ENCODE data around the gene TWIST2. TPM values are rescaled to one million over a fixed set of nuclear protein-coding genes. Genes with fewer than 3 reads are reported as not detected.

Gene TWIST2
- polyA plus RNA-seq, 3 donors: 0.43 to 0.49 (median 0.43) TPM

DNA sequence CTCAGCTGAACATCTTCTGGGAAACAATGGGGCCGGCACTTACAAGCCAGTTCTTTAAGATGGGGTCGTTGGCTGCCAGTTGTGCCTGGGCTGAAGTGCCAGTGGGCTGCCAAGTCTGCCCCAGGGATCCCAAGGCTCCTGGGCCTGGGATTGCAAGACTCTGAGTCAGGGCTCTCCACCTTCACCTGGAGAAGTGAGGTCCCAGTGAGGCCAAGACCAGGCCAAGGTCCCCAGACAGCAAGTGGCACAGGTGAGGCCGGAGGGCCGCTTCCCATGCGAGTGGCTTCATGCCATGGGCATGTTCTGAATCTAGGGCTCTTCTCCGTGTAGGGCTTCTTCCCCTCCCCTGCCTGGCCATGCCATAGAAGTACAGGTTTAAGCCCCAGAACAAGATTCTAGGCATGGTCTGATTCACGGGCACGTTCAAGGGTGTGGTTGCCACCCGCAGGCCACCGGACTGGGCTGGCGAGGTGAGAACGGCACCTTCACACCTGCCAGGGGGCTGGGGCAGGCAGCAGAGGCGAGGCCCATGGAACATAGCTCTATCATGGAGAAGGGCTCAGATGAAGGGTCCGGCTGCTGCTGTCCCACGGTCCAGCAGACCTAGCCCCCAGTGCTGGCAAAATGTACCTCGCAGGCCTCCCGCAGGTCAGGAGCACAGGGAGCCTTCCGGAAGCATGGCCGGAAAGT, 36.4 kb downstream of the TWIST2 start:
- Mint-ChIP-seq H3K4me3 (no peak overlapping the region), H3K27me3 (ENCODE audit: low read depth in 3 of 3) (peaks cover 7 to 15% (median 8%) of the 10 kb centered on the region in 3 donors), H3K27ac (no peak overlapping the region), H3K4me1 (no peaks in the 10 kb centered on the region), H3K36me3 (no peaks in the 10 kb centered on the region), H3K9me3 (peaks cover 0 to 2% (median 0%) of the 10 kb centered on the region in 7 donors)
- no peaks in the 10 kb centered on the region for H3K79me2 ChIP-seq (ENCODE audit: insufficient read depth, low read length)
- WGBS (ENCODE audit: insufficient coverage): 82% methylated on average over 18 of the region's 19 CpGs
- no peaks in the 10 kb centered on the region for H3K36me3 ChIP-seq (replicated peaks in 1 of 2; ENCODE audit: control insufficient read depth in 1 of 2, insufficient read depth in 2 of 2, low read length in 2 of 2)
- H3K4me3 ChIP-seq (replicated peaks in 1 of 3; ENCODE audit: low read depth in 2 of 3, low read length in 3 of 3): no peak overlapping the region
- no peak overlapping the region for H3K27ac ChIP-seq (ENCODE audit: low read depth in 1 of 2, low read length in 2 of 2)
- H3K4me2 ChIP-seq (replicated peaks; ENCODE audit: extremely low read depth, low read length, poor library complexity, severe bottlenecking): no peak overlapping the region
- no peak overlapping the region for H2AFZ ChIP-seq (ENCODE audit: insufficient read depth, low read depth, low read length, poor library complexity, severe bottlenecking)
- no peaks in the 10 kb centered on the region for H4K20me1 ChIP-seq (ENCODE audit: insufficient read depth, low read length)
- no peak overlapping the region for H3K9ac ChIP-seq (ENCODE audit: insufficient read depth, low read length, poor library complexity, severe bottlenecking)
- intact Hi-C loops (cut with micrococcal nuclease): no loop called here
- no peak for DNase-seq
- no peaks in the 10 kb centered on the region for H3K4me1 ChIP-seq (ENCODE audit: control insufficient read depth in 1 of 2, insufficient read depth in 2 of 2, low read length in 2 of 2)
- H3K27me3 ChIP-seq (ENCODE audit: control insufficient read depth in 2 of 2, insufficient read depth in 2 of 2, low read length in 2 of 2): peaks cover 0 to 2% of the 10 kb centered on the region in 2 donors
- no peaks in the 10 kb centered on the region for H3K9me3 ChIP-seq (replicated peaks in 1 of 2; ENCODE audit: control insufficient read depth in 1 of 2, insufficient read depth in 1 of 2, low read length in 2 of 2)
- TF ChIP-seq, protein P1, sequence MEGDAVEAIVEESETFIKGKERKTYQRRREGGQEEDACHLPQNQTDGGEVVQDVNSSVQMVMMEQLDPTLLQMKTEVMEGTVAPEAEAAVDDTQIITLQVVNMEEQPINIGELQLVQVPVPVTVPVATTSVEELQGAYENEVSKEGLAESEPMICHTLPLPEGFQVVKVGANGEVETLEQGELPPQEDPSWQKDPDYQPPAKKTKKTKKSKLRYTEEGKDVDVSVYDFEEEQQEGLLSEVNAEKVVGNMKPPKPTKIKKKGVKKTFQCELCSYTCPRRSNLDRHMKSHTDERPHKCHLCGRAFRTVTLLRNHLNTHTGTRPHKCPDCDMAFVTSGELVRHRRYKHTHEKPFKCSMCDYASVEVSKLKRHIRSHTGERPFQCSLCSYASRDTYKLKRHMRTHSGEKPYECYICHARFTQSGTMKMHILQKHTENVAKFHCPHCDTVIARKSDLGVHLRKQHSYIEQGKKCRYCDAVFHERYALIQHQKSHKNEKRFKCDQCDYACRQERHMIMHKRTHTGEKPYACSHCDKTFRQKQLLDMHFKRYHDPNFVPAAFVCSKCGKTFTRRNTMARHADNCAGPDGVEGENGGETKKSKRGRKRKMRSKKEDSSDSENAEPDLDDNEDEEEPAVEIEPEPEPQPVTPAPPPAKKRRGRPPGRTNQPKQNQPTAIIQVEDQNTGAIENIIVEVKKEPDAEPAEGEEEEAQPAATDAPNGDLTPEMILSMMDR (IDR thresholded peaks at IDR 0.05): no peak

DNA sequence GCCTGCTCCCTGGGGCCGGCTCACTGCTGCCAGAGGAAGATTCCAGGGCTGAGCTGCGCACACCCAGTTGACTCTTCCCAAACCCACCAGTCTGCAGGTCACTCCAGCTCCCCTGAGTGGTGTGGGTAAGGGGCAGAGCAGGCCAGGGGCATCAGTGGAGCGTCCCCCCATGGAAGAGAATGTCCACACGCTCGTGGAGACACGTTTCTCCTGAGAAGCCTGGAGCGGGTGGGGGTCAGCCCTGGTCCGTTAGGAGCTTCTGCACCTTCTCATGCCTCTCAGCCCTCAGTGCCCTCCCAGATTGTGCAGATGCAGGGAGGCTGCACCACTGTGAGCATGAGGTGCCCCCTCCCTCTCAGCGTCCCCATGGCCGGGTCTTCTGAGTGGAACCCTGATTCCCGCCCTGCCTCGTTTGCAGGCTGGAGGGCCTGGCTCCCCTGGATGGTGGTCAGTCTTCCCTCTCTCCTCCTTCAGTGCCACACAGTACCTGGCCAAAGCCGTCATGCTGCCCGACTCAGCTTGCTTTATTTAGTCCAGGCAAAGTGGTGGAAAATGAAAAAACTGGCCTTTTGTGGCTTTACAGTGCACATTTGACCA, 37.0 kb downstream of the TWIST2 start:
- Mint-ChIP-seq H3K4me3 (no peak overlapping the region), H3K27ac (no peak overlapping the region), H3K36me3 (no peaks in the 10 kb centered on the region), H3K27me3 (ENCODE audit: low read depth in 3 of 3) (peaks cover 5 to 15% (median 8%) of the 10 kb centered on the region in 3 donors), H3K9me3 (no peaks in the 10 kb centered on the region), H3K4me1 (no peaks in the 10 kb centered on the region)
- H3K27ac ChIP-seq (ENCODE audit: low read depth in 1 of 2, low read length in 2 of 2): no peak overlapping the region
- H3K9me3 ChIP-seq (replicated peaks in 1 of 2; ENCODE audit: control insufficient read depth in 1 of 2, insufficient read depth in 1 of 2, low read length in 2 of 2): no peaks in the 10 kb centered on the region
- peaks cover 0 to 2% of the 10 kb centered on the region in 2 donors for H3K27me3 ChIP-seq (ENCODE audit: control insufficient read depth in 2 of 2, insufficient read depth in 2 of 2, low read length in 2 of 2)
- no peak overlapping the region for H3K9ac ChIP-seq (ENCODE audit: insufficient read depth, low read length, poor library complexity, severe bottlenecking)
- H3K4me3 ChIP-seq (replicated peaks in 1 of 3; ENCODE audit: low read depth in 2 of 3, low read length in 3 of 3): no peak overlapping the region
- TF ChIP-seq, protein P1 (IDR thresholded peaks at IDR 0.05): no peak
- H3K4me1 ChIP-seq (ENCODE audit: control insufficient read depth in 1 of 2, insufficient read depth in 2 of 2, low read length in 2 of 2): no peaks in the 10 kb centered on the region
- no peak for DNase-seq
- WGBS (ENCODE audit: insufficient coverage): 92% methylated on average over 10 of the region's 14 CpGs
- no peaks in the 10 kb centered on the region for H4K20me1 ChIP-seq (ENCODE audit: insufficient read depth, low read length)
- H2AFZ ChIP-seq (ENCODE audit: insufficient read depth, low read depth, low read length, poor library complexity, severe bottlenecking): no peak overlapping the region
- intact Hi-C loops (cut with micrococcal nuclease): no loop called here
- no peaks in the 10 kb centered on the region for H3K79me2 ChIP-seq (ENCODE audit: insufficient read depth, low read length)
- no peaks in the 10 kb centered on the region for H3K36me3 ChIP-seq (replicated peaks in 1 of 2; ENCODE audit: control insufficient read depth in 1 of 2, insufficient read depth in 2 of 2, low read length in 2 of 2)
- no peak overlapping the region for H3K4me2 ChIP-seq (replicated peaks; ENCODE audit: extremely low read depth, low read length, poor library complexity, severe bottlenecking)

Data from CD14-positive monocyte (primary cell).